ENCODE measurements around the gene LYPLA2. TPM values are rescaled to one million over a fixed set of nuclear protein-coding genes. Genes with fewer than 3 reads are reported as not detected.

The LYPLA2 gene
- total and polyA plus RNA-seq, 2 experiments from 2014 or later = 102 to 204 TPM

GRCh38 chr1:23763041-23763577 lies 27.8 kb upstream of the LYPLA2 start:
- Histone ChIP-seq H3K36me3 (ENCODE audit: insufficient read depth) (peaks cover 27% of the 10 kb centered on the region), H4K20me1 (replicated peaks; ENCODE audit: insufficient read depth) (peaks cover 19% of the 10 kb centered on the region), H3K4me3 (no peak overlapping the region), H3K9me2 (ENCODE audit: insufficient read depth) (no peaks in the 10 kb centered on the region), H3K27ac (ENCODE audit: low read depth) (no peak overlapping the region), H3K4me1 (ENCODE audit: insufficient read depth) (no peaks in the 10 kb centered on the region), H3K79me2 (replicated peaks; ENCODE audit: insufficient read depth) (no peaks in the 10 kb centered on the region), H3F3A (replicated peaks; ENCODE audit: low read depth) (peaks cover 4% of the 10 kb centered on the region), H3K27me3 (ENCODE audit: insufficient read depth) (no peaks in the 10 kb centered on the region), H2AFZ (no peak overlapping the region), H3K4me2 (no peak overlapping the region)
- Mint-ChIP-seq H3K36me3 (ENCODE audit: low read depth) (peaks cover 48% of the 10 kb centered on the region), H3K4me3 (no peak overlapping the region), H3K4me1 (no peaks in the 10 kb centered on the region), H3K9me3 (no peaks in the 10 kb centered on the region), H3K27ac (no peak overlapping the region), H3K27me3 (ENCODE audit: insufficient read depth, low read depth, poor library complexity) (peaks cover 6% of the 10 kb centered on the region)
- TF ChIP-seq CTCF (conservative IDR thresholded peaks at IDR 0.05; ENCODE audit: low read depth in 2 of 2) (no peak), EZH2 (IDR thresholded peaks at IDR 0.05; ENCODE audit: low read depth, unreplicated experiment) (no peak), JUNB (IDR thresholded peaks at IDR 0.05; ENCODE audit: unreplicated experiment) (no peak), CREB1 (CRISPR knock-in tag; IDR thresholded peaks at IDR 0.05; ENCODE audit: low read depth) (no peak), POLR2AphosphoS5 (IDR thresholded peaks at IDR 0.05; ENCODE audit: low read depth) (no peak), ZNF331 (CRISPR knock-in tag; IDR thresholded peaks at IDR 0.05; ENCODE audit: low read depth) (no peak), ZNF462 (CRISPR knock-in tag; IDR thresholded peaks at IDR 0.05) (no peak), ETS1 (IDR thresholded peaks at IDR 0.05) (no peak), NANOG (IDR thresholded peaks at IDR 0.05; ENCODE audit: borderline replicate concordance) (no peak), STAT1 (IDR thresholded peaks at IDR 0.05; ENCODE audit: unreplicated experiment) (no peak), REST (IDR thresholded peaks at IDR 0.05; ENCODE audit: unreplicated experiment) (no peak), ZNF114 (CRISPR knock-in tag; IDR thresholded peaks at IDR 0.05) (no peak), EZH2phosphoT487 (IDR thresholded peaks at IDR 0.05; ENCODE audit: unreplicated experiment) (no peak)
- DNase-seq (ENCODE audit: low spot score) (no peak), ATAC-seq (no peak)
